GM10847 (cell line): ENCODE results near the gene IFT122.

Experiments used
- POLR2A ChIP-seq: IDR thresholded peaks from 2 replicates; pipeline ENCODE4 v1.6.1; 2011; ENCODE audit not compliant: insufficient read length; ENCODE audit errors: extremely low read depth

The IFT122 gene

GRCh38 chr3:129555616-129556357 is 115.8 kb downstream of the IFT122 start:
- no peak for TF ChIP-seq POLR2A

- no peak for TF ChIP-seq POLR2A
These were observed 116.3 kb downstream of the IFT122 start for GRCh38 chr3:129556358-129556695.

GRCh38 chr3:129556890-129557547 is 117.0 kb downstream of the IFT122 start:
- TF ChIP-seq POLR2A: no peak

DNA sequence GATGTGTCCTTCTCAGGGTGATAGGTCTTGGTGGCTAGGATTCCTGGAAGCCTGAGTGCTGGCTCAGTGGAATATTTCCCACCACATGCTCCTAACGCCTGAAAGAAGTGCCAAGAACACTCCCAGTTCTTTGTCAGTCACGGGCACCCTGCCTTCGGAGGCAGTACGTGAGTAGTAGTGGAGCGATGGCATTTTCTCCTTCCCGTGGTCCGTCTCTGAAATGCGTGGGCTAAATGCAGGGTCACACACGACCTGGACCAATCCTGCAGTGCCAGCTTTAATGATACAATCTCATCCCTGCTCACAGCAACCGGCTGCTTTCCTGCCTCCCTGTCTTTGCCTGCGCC is 117.5 kb downstream of the IFT122 start:
- no peak for TF ChIP-seq POLR2A

DNA sequence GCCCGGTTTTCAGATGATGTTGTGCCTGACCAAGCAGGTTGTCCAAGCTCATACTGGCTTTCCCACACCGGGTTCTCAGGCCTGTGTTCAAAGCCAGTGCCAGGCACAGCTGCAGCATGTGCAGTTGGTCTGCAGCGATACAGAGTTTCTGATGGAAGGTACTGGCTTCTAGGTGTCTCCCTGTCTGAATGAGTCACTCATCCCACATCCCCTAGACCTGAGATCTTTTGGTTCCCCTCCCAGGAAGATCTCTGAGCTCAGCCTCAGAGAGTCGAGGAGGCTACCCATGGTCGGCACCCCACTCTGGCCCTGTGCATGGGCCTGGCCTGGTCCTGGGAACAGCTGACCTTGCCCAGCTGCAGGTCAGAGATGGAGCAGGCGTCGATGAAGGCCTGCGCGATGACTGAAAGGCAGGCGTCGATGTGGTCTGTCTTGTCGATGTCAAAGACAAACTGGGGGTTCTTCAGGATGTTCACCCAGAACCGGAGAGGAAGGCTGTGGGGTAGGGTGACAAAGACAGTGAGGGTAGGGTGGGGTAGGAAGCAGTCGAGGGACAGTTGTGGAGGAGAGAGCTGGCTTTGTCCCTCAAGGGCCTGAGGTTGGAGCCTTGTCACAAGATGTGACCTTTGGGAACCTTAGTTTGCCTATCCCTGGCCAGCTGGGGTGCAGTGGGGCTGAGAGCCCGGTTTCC is 118.2 kb downstream of the IFT122 start:
- no peak for TF ChIP-seq POLR2A

DNA sequence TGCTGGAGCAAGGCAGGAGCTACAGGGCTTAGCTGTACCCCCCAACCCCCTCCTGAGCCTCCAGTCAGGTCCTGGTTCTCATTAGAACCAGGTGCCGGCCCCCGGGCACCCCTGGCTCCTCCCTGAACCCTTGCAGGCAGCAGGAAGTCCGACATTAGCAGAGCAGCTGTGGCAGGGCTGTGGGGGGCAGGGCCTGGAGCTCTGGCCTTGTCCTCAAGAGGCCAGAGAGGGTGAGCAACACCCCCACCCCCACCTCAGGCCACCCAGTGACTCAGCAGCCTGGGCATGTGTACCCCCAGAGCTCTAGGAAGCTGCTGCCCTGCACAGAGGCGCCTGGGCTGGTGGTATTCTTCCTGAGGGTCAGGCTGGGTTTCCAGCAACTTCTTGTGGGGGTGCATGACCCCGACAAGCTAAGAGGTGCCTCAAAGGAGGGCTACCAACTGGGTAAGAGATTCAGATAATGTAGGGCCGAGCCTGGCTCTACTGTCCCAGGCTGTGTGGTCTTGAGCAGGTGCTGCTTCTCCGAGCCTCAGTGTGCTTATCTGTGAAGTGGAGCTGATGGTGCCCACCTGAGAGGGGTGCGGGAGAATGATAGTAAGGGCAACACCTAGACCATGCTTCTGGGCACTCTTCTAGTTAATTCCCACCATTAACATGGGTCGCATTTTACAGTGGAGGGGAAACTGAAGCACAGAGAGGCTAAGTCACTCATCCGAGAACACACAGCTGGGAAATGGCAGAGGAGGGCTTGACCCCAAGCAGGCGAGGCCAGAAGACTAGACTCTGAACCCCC is 118.9 kb downstream of the IFT122 start:
- no peak for TF ChIP-seq POLR2A

GRCh38 chr3:129559565-129560079 is 119.6 kb downstream of the IFT122 start:
- TF ChIP-seq POLR2A: no peak

GRCh38 chr3:129560269-129560787 is 120.3 kb downstream of the IFT122 start:
- TF ChIP-seq POLR2A: no peak

- TF ChIP-seq POLR2A: no peak
These were observed 121.0 kb downstream of the IFT122 start for GRCh38 chr3:129560911-129561594.

DNA sequence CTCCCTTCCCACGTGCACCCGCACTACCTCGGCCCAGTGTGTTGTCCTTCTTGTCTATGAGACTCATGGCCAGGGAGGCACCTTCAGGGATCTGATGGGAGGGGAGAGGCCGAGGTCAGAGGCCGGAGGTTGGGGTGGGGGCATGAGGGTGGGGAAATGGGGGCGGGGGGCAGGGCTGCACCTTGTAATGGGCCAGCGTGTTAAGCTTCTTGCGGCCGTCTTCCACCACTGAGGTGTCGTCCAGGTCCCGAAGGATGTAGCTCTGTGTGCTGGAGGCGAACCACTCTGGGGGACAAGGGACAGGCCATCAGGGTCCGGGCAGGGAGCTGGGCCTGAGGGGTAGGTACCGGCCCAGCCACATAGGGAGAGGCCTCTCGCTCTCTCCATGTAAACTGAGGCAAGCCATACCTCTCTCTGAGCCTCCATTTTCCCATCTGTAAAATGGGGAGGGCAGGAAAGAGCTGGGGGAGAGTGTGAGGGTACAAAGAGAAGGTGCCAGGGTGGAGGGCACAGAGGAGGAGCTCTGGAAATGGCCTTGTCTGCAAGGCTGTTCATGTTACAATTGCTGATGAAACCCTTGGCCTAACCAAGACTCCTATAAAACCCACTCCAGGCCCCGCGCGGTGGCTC is 121.7 kb downstream of the IFT122 start:
- no peak for TF ChIP-seq POLR2A

- no peak for TF ChIP-seq POLR2A
These were observed 122.8 kb downstream of the IFT122 start for GRCh38 chr3:129562803-129563202.

DNA sequence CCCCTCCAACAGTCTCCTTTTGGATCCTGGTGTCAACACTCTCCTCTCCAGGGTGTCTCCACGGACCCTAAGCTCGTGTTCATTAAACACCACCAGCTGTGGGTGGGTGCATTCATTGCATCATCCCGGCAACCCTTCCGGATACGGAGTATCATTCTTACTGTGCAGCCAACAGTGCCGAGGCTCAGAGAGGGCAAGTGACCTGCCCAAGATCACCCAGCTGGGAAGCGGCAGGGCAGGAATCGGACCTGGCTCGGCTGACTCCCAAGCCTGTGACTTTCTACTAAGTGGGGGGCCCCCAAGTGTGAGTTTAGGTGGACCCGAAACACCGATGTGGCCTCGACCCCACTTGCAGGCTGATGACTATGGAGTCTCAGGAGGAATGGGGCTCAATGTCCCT is 123.3 kb downstream of the IFT122 start:
- TF ChIP-seq POLR2A: no peak

GRCh38 chr3:129563850-129564535 is 124.0 kb downstream of the IFT122 start:
- no peak for TF ChIP-seq POLR2A
